Stimulated activated CD4-positive, alpha-beta T cell treated with anti-CD3 and anti-CD28 coated beads, Interleukin-4, amount 100 ng/mL, for 24 hours (primary cell): ENCODE measurements around the gene MAML3.
"Not testable (repeated sequence)": the region's sequence is repeated elsewhere in the genome, so short reads cannot be mapped to it uniquely, and the experiment has no call there.

ENCODE experiments used
- DNase-seq: peaks from one replicate; pipeline ENCODE4 v3.0.0-alpha.2; 2020

Gene MAML3

GRCh38 chr4:139956507-139957017 lies 197.4 kb downstream of the MAML3 start:
- DNase-seq: no peak

DNA sequence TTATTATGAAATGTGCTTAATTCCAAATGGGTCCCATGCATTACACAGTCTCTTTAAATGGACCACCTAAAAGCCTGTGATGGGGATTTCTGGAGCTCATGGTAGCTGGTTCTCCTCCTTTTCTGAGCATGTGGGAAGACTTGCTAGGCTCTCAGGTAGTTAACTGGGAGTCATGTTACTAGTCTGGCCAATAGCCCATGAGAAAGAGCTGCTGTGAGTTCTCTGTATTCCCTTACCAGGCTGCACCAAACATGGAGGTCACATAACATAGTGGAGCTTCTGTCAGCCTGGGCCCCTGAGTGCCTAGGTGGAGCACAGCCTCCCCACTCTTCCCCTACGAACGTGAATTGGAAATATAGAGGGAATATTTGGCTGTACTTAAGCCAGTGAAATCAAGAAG lies 198.4 kb downstream of the MAML3 start:
- DNase-seq: no peak

DNA sequence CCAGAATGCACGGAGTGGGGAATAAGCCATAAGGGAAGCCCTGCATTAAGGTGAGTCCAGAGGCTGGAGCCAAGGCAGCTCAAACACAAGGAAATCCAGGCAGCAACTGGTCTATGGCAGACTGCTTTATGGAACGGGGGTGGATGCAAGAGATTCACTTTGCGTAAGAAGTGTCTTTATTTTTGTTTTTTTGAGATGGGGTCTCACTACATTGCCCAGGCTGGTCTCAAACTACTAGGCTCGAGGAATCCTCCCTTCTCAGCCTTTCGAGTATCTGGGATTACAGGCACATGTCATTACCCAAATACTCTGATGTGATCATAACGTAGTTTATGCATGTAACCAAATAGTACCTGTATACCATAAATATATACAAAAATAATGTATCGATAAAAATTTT lies 199.5 kb downstream of the MAML3 start:
- no peak for DNase-seq

- peak; percentile 5 for DNase-seq
These were observed 203.0 kb downstream of the MAML3 start for GRCh38 chr4:139951021-139951420.

DNA sequence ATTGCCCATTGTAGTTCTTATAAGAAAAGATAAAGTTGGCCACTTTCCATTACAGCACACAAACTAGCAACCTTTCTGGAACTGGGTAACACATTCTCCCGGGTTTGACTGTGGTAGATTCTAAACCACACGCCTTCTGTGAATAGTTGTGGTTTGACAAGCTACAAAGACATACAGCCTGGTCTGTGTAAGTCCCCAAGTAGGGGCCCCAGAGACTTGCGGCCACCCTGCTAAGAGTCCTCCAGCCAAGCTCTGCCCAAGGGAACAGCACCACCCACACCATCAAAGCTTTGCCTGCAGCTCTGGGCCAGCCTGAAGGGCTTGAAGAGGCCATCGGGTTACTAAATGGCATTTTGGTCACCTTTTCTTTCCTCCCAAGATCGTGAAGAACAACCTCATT lies 203.4 kb downstream of the MAML3 start:
- DNase-seq: peak; percentile 16

DNA sequence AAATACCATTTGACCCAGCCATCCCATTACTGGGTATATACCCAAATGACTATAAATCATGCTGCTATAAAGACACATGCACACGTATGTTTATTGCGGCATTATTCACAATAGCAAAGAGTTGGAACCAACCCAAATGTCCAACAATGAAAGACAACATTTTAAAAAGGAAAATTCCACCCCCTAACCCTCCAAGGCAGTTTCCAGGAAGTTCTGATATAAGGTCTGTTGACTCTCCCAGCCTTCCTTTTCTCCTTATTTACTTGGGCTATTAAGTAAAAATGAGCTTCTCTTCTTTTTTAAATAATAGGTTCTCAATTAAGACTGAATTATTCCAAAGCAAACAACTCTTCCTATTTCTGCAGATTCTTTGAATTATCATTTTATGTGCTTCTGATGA lies 209.1 kb downstream of the MAML3 start:
- not testable (repeated sequence) for DNase-seq

DNA sequence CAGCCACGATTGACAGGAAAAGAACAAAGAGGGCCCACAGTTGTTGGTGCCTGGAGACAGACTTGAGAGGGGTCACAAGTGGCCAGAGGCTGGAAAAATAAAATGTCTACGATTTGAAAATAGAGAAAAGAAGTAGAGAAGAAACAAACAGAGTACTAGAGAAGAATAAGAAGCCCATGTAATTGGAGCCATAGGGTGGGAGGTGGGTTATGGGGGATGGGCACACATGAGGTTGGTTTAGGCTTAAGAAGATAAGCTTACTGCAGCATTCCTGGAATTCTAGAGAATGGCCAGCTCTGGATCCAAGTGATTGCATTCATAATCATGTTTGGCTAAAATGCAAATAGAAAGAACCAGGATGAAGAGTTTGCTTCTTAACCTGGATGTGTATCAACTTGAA lies 210.7 kb downstream of the MAML3 start:
- no peak for DNase-seq

GRCh38 chr4:139942241-139942640 lies 211.7 kb downstream of the MAML3 start:
- no peak for DNase-seq

DNA sequence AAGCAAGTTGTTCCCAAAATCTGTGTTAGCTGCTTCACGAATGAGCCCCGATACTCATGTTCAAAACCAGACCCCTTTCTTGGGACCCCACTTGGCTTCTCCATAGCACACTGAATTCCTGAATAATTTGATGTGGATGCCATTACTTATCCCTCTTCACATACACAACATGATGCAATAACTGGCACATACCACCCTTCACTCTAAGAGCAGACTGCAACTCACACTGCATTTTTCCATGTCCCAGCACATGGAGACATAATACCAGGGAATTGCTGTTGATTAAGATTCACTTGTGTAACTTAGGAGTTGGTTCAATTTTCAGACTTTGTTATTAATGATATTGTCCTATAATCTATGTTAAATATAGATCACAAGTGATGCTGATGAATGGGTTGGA lies 213.4 kb downstream of the MAML3 start:
- DNase-seq: no peak

DNA sequence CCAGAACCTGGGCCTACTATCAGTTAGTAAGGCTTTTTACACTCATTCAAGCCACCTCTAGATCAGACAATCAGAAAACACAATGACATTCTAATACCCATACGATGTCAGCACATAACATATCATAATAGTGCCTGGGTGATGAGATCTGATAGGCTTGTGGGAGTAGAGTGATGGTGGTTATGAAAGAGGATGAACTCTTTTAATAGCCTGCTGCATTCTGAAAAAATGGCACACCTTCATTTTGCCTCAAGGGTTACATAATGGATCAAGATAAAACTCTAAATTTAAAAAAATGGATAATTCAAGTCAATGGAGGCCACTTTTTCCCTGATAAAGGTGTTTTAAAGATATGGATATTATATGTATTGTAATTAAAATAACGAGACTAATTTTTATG lies 215.6 kb downstream of the MAML3 start:
- DNase-seq: no peak

GRCh38 chr4:139935911-139936310 lies 218.1 kb downstream of the MAML3 start:
- no peak for DNase-seq

DNA sequence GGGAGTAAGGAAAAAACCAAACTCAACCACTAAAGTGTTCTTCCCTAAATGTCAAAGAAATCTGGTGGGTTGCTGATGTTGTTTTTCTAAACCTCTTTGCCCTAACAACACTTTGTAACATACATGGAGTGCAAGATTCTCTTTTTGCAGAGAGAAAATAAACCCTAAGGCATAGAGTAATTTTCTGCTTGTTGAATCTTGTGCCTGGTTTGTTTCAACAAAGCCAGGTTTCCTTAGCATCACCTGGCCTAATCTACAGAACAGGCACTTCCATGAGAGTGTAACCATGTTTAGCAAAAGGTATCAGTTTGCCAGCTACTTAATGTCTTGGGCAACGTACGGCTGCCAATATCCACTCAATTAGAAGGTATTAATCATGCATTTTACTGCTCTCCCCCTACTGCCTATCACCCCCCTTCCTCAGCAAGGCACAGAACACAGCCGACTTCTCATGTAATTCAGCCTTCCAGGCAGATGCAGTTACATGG lies 219.2 kb downstream of the MAML3 start:
- no peak for DNase-seq

DNA sequence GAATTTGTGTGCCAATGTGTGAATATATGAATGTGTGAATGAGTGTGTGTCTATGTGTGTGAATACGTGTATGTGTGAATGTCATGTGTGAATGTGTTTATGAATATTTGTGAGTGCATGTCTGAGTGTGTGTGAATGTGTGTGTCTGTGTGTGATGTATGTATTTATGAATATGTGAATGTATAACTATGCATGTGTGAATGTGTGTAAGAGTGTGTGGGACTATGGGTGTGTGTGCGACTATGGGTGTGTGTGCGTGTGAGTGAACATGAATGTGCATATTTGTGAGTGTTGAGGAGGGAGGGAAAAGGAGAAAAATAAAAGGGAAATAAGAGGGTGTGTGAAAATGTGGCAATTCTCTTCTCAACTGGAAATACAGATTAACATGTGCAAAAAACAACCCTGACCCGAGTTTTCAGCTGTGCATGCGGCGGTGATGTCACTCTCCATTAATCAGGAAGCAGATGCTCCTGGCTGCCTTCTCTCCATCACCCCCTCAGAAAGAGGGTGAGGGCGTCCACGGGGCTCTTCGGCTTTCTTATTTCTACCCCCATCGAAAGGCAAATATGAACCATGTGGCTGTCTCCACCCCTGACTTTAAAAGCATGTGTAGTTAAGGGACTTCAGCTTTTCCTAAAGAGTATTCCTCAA lies 219.8 kb downstream of the MAML3 start:
- DNase-seq: no peak

GRCh38 chr4:139933541-139933940 lies 220.4 kb downstream of the MAML3 start:
- DNase-seq: no peak

GRCh38 chr4:139933104-139933503 lies 220.9 kb downstream of the MAML3 start:
- no peak for DNase-seq

DNA sequence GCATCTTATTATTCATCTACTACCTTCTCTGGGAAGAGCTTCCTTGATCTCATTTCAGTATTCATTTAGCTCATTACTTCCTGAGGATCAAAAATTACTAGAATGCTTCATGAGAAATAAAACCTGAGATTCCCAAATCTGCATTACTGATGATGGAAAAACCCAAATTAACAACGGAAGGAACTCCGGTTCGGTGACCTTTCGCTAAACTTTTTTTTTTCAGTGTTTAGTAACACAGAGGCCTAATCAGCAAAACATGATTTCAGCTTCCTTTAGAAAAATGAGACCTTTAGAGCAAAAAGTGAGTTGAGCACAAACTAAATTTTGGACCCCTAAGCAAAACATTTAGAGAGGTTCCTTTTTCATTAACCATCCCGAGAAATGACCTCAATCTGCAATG lies 229.2 kb downstream of the MAML3 start:
- DNase-seq: no peak

GRCh38 chr4:139922406-139923024 lies 231.5 kb downstream of the MAML3 start:
- DNase-seq: no peak

DNA sequence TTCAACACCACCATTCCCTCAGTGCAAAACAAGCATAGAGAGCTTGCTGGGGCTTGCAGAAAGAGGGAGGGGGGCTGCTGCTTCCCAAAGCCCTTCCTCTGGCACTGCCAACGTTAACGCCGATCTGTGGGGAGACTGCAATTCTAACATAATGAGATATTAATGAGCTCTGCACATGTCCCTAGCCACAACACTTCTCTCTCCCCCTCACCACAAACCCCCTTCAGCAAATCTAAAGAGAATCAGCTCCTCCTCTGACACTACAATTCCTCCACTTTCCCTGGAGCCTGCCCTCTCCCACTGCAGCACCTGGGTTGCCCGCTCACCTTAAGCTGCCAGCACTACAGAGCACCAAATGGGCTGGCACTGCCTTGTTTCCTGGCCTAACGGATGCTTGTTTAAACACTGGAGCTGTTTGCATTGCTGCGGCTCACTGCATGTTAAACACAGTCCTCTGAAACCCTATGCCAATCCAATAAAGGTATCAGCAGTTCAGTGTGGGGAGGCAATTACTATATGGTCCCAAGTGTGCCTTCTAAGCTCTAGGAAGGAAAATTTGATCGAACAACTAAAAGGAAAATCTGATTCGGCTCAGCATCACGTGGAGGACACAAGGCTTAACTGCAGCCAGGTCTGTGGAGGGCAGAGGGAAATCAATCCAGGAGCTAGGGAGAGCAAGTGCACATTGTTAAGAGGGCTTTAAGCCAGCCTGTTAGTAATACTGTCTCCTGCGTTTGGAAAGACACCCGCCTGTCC lies 232.4 kb downstream of the MAML3 start:
- DNase-seq: no peak

- DNase-seq: no peak
These were observed 233.4 kb downstream of the MAML3 start for GRCh38 chr4:139920486-139921002.

DNA sequence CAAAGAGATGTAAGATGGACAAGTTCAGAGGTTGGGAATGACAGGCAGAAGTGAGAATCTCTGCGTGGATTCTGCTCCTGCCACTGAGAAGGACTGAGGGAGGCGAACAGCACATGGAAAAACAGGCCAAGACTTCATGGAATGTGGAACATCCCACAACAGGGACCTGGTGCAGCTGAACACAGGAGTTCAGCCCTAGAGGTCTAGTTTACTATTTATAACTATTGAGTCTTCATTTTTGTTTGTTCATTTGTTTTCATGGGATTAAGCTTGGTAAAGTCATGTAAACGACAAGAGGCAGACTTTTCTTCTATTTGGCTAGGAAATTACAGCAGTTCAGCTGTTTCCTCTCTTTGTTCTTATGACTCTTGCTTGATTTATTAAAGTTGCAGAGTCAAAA lies 234.5 kb downstream of the MAML3 start:
- no peak for DNase-seq

DNA sequence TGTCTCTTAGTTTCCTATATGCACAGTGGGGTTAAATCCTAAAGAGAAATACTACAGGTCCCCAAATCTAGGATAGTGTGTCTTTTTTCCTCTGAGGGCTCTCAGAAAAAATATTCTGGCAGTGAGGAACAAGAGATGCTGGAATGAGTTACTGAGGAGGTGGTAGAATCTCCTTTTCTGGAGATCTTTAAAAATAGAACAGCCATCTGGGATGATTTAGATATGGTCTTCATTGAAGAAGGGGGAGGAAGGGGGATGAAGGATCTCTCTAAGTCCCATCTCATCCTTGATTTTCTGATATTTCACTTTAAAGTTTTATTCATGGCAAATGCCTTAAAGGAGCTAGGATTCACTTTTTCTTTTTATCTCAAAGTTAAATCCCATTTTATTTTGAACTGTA lies 235.0 kb downstream of the MAML3 start:
- no peak for DNase-seq

DNA sequence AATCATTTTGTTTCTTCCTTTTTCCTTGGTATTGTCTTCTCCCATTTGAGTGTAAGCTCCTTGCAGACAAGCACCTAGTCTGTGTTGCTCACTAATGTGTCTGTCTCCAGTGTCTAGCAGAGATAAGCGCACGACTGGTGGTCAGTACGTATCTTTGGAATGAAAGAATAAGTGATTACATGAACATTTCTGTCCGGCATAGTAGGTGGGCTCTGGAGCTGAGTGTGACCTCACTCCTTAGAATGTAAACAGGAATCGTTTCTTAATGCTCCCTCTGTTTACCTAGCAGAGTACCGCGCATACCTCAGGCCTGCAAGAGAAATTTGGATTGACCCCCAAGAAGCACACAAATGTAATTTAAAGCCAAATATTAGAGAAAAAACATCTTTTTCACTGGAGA lies 235.4 kb downstream of the MAML3 start:
- DNase-seq: no peak

DNA sequence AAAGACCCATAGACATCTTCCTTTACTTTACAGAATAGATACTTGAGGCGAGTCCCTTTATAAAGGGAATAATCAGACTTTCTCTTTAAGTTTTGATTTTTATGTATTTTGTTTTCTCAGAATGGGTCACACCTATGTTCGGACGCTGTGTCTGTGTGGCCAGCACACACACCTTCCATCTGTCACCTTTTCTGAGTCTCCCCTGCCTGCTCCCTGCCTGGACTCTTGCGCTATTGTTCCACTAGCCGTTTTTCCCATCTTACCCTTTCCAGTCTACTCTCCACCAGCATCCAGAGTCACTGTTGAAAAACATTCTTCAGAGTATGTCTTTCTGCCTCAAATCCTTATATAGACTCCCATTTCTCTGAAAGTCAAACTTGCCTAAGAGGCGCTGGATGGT lies 236.1 kb downstream of the MAML3 start:
- DNase-seq: no peak

DNA sequence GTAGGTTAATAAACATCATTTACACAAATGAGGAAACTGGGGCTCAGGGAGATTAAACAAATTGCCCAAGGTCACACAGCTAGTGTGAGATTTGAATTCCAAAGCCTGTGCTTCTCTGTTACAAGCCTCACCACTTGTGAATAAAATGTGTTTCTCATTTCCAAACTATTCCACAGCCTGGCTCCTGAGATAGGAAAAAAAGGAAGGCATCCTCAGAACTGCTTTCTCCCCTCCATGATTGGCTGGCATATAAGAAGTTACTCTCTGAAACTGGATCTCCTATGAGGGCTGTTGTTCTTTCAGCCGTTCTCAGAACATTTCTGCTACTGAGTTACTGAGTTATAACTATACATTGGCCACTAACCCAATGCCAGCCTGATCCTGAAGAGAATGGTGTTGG lies 237.9 kb downstream of the MAML3 start:
- no peak for DNase-seq
